ENCODE data around the gene NAA35.

DNA sequence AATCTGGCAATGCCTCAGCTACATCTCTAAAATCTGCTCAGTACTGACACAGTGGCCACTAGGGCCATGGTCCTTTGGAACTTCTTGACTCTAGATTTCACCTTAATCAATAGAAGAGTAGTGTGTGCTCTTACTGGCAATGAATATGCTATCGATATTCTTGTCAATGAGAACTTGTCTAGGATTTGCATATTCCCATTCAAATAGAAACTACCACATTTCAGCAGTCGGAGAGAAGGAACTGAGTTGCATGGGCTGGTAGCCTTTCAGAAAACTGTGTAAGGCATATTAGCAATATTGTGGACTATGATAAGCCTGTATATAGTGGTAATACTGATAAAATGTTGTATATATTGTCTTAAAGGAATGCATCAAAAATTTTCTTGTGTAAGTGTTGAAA, 45.3 kb upstream of the NAA35 start:
- TF ChIP-seq, protein P1, sequence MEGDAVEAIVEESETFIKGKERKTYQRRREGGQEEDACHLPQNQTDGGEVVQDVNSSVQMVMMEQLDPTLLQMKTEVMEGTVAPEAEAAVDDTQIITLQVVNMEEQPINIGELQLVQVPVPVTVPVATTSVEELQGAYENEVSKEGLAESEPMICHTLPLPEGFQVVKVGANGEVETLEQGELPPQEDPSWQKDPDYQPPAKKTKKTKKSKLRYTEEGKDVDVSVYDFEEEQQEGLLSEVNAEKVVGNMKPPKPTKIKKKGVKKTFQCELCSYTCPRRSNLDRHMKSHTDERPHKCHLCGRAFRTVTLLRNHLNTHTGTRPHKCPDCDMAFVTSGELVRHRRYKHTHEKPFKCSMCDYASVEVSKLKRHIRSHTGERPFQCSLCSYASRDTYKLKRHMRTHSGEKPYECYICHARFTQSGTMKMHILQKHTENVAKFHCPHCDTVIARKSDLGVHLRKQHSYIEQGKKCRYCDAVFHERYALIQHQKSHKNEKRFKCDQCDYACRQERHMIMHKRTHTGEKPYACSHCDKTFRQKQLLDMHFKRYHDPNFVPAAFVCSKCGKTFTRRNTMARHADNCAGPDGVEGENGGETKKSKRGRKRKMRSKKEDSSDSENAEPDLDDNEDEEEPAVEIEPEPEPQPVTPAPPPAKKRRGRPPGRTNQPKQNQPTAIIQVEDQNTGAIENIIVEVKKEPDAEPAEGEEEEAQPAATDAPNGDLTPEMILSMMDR (IDR thresholded peaks at IDR 0.05) = no peak
- TF ChIP-seq POLR2A (IDR thresholded peaks at IDR 0.05; ENCODE audit: low read length) (no peak), MYC (IDR thresholded peaks at IDR 0.05; ENCODE audit: borderline replicate concordance, low read length) (no peak), EP300 (IDR thresholded peaks at IDR 0.05) (no peak), JUNB (IDR thresholded peaks at IDR 0.05) (no peak), RAD21 (conservative IDR thresholded peaks at IDR 0.05 in 1 of 2, IDR thresholded peaks at IDR 0.05 in 1 of 2) (no peak), MAFK (IDR thresholded peaks at IDR 0.05; ENCODE audit: partially characterized antibody) (no peak), ZNF302 (CRISPR knock-in tag; IDR thresholded peaks at IDR 0.05) (no peak), CHD2 (IDR thresholded peaks at IDR 0.05; ENCODE audit: low read length, partially characterized antibody) (no peak), POLR2AphosphoS2 (conservative IDR thresholded peaks at IDR 0.05; ENCODE audit: low read length) (no peak), RCOR1 (IDR thresholded peaks at IDR 0.05; ENCODE audit: low read depth, low read length) (no peak)
- TF ChIP-seq, protein P2, sequence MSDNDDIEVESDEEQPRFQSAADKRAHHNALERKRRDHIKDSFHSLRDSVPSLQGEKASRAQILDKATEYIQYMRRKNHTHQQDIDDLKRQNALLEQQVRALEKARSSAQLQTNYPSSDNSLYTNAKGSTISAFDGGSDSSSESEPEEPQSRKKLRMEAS (IDR thresholded peaks at IDR 0.05) = no peak
- TF ChIP-seq, protein P3, sequence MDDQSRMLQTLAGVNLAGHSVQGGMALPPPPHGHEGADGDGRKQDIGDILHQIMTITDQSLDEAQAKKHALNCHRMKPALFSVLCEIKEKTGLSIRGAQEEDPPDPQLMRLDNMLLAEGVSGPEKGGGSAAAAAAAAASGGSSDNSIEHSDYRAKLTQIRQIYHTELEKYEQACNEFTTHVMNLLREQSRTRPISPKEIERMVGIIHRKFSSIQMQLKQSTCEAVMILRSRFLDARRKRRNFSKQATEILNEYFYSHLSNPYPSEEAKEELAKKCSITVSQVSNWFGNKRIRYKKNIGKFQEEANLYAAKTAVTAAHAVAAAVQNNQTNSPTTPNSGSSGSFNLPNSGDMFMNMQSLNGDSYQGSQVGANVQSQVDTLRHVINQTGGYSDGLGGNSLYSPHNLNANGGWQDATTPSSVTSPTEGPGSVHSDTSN (IDR thresholded peaks at IDR 0.05) = no peak
- TF ChIP-seq, protein P4, sequence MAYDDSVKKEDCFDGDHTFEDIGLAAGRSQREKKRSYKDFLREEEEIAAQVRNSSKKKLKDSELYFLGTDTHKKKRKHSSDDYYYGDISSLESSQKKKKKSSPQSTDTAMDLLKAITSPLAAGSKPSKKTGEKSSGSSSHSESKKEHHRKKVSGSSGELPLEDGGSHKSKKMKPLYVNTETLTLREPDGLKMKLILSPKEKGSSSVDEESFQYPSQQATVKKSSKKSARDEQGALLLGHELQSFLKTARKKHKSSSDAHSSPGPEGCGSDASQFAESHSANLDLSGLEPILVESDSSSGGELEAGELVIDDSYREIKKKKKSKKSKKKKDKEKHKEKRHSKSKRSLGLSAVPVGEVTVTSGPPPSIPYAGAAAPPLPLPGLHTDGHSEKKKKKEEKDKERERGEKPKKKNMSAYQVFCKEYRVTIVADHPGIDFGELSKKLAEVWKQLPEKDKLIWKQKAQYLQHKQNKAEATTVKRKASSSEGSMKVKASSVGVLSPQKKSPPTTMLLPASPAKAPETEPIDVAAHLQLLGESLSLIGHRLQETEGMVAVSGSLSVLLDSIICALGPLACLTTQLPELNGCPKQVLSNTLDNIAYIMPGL (CRISPR knock-in tag; IDR thresholded peaks at IDR 0.05; ENCODE audit: borderline replicate concordance) = no peak
